ENCODE results near the gene KIAA1671.

- no peak for TF ChIP-seq CTCF (IDR thresholded peaks at IDR 0.05)
- no peak for TF ChIP-seq POLR2AphosphoS5 (IDR thresholded peaks at IDR 0.05)
- no peak for TF ChIP-seq POLR2A (IDR thresholded peaks at IDR 0.05)
These were observed 2.1 kb upstream of the KIAA1671 start for GRCh38 chr22:24950272-24950902.

All from breast epithelium (tissue), 3 donors.